Fibroblast of skin of right biceps (primary cell): ENCODE measurements around the gene CAMKK2.
"Not testable (repeated sequence)": the region's sequence is repeated elsewhere in the genome, so short reads cannot be mapped to it uniquely, and the experiment has no call there.

Experiments used
- DNase-seq: peaks from one replicate; pipeline ENCODE4 v3.0.0-alpha.2; 2013

CAMKK2 gene

GRCh38 chr12:121278169-121279070 is 18.1 kb downstream of the CAMKK2 start:
- DNase-seq = no peak

GRCh38 chr12:121277374-121277759 is 19.1 kb downstream of the CAMKK2 start:
- no peak for DNase-seq

GRCh38 chr12:121274036-121274763 is 22.3 kb downstream of the CAMKK2 start:
- no peak for DNase-seq

DNA sequence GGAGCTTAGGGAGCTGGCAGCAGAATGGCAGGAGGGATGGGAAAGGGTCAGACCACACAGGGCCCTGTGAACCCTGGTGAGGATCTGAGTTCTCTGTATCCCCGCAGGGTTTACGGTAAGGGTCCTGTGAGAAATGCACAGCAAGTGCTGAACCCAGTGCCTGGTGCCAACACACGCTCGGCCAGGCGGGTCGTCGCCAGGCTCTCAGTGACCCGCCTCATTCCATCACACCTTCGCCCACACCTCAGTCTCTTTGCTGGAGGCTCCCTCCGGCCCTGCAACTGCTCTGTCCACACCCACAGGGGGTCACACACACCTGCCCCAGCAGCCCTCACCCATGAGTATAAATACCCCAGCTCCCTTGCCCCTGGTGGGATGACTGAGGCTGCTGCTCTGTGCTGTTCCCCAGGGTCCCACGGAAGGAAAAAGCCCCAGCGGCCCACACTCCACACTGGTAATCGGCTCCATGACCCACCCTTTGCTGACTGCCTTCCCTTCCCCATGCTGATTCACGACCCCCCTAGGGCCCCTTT is 23.1 kb downstream of the CAMKK2 start:
- DNase-seq = no peak

DNA sequence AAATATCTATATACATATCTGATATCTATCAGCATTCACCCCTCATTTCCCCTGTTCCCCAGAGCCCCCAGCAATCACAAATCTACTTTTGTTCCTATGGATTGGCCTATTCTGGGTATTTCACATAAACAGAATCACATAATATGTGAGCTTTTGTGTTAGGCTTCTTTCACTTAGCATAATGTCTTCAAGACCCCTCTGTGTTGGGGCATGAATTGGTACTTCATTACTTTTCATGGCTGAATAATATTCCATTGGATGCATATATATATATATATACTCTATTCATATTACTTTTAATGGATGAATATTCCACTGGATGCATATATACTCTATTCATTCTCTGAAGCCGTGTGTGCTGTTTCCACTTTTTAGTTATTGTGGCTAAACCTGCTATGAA is 28.7 kb downstream of the CAMKK2 start:
- DNase-seq = no peak

DNA sequence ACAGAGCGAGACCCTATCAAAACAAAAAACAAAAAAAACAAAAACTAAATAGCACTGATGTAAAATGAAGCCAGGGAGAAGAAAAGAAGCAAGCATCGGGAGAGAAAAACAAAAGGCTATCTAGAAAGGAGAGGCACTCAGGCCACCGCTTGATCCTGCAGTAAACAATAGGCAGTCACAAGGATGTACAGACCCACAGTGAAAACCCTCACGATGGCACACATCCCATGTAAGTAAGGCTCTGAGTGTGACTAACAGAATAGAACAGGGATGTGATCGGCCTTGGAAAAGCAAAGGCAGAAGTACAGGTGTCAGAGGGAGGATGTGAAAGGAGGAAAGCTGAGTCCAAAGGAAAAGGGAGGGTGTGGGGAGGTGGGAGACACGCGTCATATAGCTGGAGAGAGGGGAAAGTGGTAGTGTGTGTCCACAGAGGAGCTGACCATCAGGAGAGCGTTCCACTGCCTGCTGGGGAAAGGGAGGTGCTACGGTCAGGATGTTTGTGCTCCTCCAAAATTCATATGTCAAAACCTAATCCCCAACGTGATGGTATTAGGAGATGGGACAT is 31.5 kb downstream of the CAMKK2 start:
- no peak for DNase-seq

GRCh38 chr12:121264135-121264534 is 32.4 kb downstream of the CAMKK2 start:
- DNase-seq = no peak

- no peak for DNase-seq
Measured at GRCh38 chr12:121263206-121263935, 33.1 kb downstream of the CAMKK2 start.

- DNase-seq = no peak
Measured at GRCh38 chr12:121261398-121261797, 35.1 kb downstream of the CAMKK2 start.

GRCh38 chr12:121260091-121260490 is 36.4 kb downstream of the CAMKK2 start:
- DNase-seq = no peak

GRCh38 chr12:121259074-121259473 is 37.4 kb downstream of the CAMKK2 start:
- no peak for DNase-seq

DNA sequence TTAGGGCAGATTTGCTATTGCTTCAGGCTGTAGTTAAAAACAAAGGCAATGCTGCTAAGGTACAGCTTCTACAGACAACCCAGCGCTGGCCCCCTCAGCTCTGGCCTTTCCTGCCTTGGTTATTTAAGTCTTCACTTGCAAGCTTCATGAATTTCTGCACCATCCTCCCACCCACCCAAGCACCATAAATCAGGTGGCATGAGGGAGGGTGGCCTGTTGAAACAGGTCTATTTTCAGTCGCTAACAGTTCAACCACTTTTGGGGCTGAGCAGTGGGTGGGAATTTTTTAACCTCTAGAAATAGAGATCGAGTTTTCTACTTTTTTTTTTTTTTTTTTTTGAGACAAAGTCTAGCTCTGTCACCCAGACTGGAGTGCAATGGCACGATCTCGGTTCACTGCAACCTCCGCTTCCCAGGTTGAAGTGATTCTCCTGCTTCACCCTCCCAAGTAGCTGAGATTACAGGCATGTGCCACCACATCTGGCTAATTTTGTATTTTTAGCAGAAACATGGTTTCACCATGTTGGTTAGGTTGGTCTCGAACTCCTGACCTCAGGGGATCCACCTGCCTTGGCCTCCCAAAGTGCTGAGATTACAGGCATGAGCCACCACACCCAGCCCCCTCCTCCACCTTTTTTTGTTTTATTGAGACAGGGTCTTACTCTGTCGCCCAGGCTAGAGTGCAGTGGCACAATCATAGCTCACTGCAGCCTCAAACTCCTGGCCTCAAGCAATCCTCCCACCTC is 38.6 kb downstream of the CAMKK2 start:
- DNase-seq = not testable (repeated sequence)

- no peak for DNase-seq
Measured at GRCh38 chr12:121255433-121255832, 41.1 kb downstream of the CAMKK2 start.

DNA sequence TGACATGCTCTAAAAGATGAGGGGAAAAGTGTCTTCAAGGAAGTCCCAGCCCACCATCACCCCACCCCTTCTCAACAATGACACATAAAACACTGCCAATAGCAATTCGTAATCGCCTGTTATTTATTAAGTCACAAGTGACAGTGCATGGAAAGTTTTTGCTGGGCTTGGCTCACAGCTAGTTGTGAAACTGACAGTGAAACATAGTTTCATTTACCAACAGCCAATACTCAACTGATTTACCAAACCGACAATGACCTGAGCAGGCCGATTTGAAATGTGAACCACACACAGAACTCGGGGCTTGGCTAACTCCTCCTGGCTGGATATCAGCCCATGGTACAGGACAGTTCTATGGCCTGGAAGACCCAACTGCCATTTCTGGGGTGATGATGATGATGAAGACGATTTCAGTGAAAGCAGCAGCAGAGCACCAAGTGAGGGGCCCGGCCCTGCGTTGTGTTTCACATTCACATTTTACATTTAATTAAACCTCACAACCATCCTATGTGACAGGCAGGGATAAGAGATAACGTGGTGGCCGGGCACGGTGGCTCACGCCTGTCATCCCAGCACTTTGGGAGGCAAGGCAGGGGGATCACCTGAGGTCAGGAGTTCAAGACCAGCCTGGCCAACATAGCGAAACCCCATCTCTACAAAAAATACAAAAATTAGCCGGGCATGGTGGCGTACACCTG is 42.7 kb downstream of the CAMKK2 start:
- DNase-seq = no peak

DNA sequence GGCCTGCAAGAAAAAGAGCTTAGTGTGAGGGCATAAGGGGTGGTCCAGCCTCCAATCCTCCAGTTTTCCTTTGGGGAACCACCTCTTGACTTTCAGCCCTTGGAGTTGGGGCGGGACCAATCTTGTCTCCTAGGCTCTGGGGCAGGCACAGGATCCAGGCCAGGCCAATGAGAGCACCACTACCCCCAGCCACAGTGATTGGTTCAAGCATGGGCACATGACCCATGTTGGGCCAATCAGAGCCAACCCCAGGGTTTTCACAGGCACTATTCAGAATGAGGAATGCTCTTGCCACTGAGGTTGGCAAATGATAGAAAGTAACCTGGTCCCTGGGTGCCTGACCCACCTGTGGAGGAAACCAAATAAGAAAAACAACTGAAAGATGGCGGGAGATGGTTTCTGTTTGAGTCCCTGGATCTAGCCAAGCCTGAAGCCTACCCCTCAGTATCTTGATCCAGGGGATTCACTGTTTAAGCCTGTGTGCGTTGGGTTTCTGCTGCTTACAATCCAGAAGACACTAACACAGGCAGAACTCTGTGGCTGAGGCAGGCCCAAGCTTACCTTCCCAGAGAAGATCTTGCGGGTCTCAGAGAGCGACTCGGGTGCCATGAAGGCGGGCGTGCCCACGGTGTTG is 43.7 kb downstream of the CAMKK2 start:
- DNase-seq = no peak

GRCh38 chr12:121251838-121252237 is 44.7 kb downstream of the CAMKK2 start:
- no peak for DNase-seq

GRCh38 chr12:121250359-121250758 is 46.1 kb downstream of the CAMKK2 start:
- no peak for DNase-seq

- no peak for DNase-seq
Measured at GRCh38 chr12:121248622-121249021, 47.9 kb downstream of the CAMKK2 start.

DNA sequence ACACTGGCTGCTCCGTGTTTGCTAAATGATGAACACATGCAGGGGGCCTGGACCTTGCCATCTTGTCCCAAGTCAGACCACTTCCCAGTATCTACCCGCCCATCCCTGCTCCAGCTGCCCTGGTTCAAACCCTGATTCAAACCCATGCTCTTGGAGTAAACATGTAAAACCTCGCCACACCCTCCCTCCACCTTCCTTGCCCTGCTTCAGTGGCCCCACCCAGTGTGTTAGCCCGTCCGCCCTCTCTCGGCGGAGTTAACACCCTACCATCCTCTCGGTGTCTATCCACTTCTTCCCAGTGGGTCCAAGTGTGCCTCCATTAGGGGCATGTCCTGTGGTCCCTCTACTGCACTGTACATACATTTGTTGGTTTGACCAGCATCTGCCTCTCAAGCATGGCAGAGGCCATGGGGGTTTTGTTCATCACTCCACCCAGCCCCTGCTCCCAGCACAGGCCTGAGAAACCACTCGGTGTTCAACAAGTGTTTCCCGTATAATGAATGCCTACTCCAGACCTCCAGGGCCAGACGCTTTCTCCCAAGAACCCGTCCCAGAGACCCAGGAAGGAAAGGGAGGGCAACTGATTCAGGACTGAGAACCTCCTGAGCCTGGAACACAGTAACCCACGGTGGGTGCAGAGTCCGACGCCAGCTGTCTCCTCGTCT is 49.5 kb downstream of the CAMKK2 start:
- no peak for DNase-seq

GRCh38 chr12:121245951-121246350 is 50.6 kb downstream of the CAMKK2 start:
- DNase-seq = no peak
